Large intestine (tissue), 3 donors: ENCODE data around the gene CDH2. TPM values are rescaled to one million over a fixed set of nuclear protein-coding genes. Genes with fewer than 3 reads are reported as not detected.

Experiments used
- DNase-seq, 2 donors: peaks; one replicate each; pipeline versions ENCODE4 v3.0.0 to v3.0.0-alpha.2; 2013
- H3K27ac ChIP-seq: one replicate; pipeline ENCODE4 v1.5.1; 2013; ENCODE audit warnings: low read length
- H3K27me3 ChIP-seq: 2 replicates; pipeline ENCODE4 v1.6.1; 2013; ENCODE audit warnings: low read length; ENCODE audit not compliant: control insufficient read depth, insufficient read depth
- H3K36me3 ChIP-seq: 2 replicates; pipeline ENCODE4 v1.6.1; 2013; ENCODE audit warnings: low read length; ENCODE audit not compliant: control insufficient read depth, insufficient read depth
- H3K4me1 ChIP-seq: one replicate; pipeline ENCODE4 v1.6.1; 2013; ENCODE audit warnings: low read length; ENCODE audit not compliant: control insufficient read depth, insufficient read depth
- H3K4me3 ChIP-seq: one replicate; pipeline ENCODE4 v1.5.1; 2013; ENCODE audit warnings: low read length
- H3K9me3 ChIP-seq: one replicate; pipeline ENCODE4 v1.6.1; 2013; ENCODE audit warnings: mild to moderate bottlenecking, low read depth, low read length, moderate library complexity; ENCODE audit not compliant: control insufficient read depth
- WGBS: methylation state at CpG from one replicate; pipeline ENCODE4 v1.1.5; 2013; ENCODE audit warnings: low lambda C conversion rate; ENCODE audit not compliant: insufficient coverage; 5-methylcytosine and 5-hydroxymethylcytosine counted together
- polyA plus RNA-seq: library from polyadenylated mRNA; unstranded; fragments of 120-200 nt; gene quantifications from one replicate; pipeline ENCODE4 v1.2.1, GENCODE V29; 2013

Gene CDH2
- polyA plus RNA-seq, 1 donor: 14.2 TPM

DNA sequence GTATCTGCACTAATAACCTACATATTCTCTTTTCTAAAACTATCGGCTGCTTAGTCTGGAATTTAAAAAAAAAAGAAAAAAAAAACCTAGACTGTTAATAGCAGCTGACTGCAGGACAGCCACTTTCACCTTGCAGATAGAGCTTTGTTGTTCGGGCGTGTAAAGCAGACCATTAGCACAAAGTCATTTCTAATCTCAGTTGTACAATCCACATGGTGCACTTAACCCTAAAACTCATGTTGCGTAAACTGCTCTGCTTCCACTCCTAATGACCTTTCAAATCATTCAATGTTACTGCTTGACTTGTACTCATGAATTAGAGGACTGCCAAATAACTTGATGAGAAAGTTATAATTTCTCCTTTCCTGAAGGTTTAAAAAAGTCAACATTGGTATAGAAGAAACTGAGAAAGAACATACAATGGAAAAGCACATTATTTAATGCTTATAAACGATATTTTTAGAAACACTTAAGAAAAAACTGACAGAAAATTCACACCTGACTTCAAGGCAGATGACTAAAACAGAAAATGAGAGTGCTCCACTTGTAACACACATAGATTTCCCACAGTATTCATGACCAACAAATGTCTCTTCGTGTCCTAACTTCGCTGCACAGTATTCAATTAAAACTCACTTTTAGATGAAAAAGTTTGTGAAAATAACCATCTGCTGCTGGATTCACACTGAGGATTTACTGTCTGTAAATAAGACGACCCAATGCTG lies 2.6 kb downstream of the CDH2 start:
- H3K9me3 ChIP-seq: peaks cover 5% of the 10 kb centered on the region
- no peaks in the 10 kb centered on the region for H3K36me3 ChIP-seq
- WGBS: 13% methylated on average over 3 of the region's 8 CpGs
- H3K27ac ChIP-seq: no peak overlapping the region
- no peak overlapping the region for H3K4me3 ChIP-seq
- peaks cover 27% of the 10 kb centered on the region for H3K27me3 ChIP-seq
- peak in 1 of 2 donors; percentile 34 for DNase-seq
- peaks cover 7% of the 10 kb centered on the region for H3K4me1 ChIP-seq

DNA sequence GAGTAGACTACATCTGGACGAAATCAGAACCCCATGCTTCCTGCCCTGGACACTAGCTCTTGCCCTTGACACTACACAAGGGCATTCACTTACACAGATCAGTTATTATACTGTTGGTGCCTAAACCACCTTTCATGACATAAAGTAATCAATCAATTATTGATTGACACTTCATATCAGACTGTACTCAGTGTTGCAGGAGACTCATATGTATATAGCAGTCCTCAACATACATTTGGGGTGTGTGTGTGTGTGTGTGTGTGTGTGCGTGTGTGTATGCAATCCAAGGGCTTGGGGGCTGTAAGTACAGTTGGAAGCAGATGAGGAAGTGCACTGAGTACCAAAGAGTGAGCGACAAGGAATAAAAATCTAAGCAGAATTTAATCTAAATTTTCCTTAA lies 5.1 kb downstream of the CDH2 start:
- peaks cover 5% of the 10 kb centered on the region for H3K9me3 ChIP-seq
- no peak overlapping the region for H3K4me3 ChIP-seq
- no peak for DNase-seq
- H3K4me1 ChIP-seq: peaks cover 17% of the 10 kb centered on the region
- no peaks in the 10 kb centered on the region for H3K36me3 ChIP-seq
- H3K27ac ChIP-seq: no peak overlapping the region
- WGBS: 100% methylated on average over 2 of the region's 3 CpGs
- peaks cover 20% of the 10 kb centered on the region for H3K27me3 ChIP-seq

DNA sequence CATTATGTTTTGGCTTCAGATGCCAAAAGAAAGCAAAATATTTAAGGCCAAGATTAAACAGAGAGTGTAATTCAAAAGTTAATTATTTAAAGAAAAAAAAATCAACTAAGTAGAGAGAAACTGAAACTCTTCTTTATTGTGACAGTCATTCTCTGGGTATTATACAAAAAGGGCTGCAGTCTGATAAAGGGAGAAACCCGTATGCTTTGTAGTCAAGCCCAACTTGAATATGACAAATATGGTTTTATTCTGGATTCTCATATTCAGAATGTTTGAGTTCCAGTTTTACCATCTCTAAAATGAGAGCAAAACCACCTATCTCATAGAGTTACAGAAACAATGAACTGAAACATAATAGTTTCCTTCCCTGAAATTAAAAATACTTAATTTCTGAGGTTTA lies 8.2 kb downstream of the CDH2 start:
- no CpG with 5 or more reads among the region's 1 CpG for WGBS
- Histone ChIP-seq H3K27ac (peak overlapping the region; percentile 71), H3K4me1 (peaks cover 10% of the 10 kb centered on the region), H3K4me3 (no peak overlapping the region), H3K36me3 (no peaks in the 10 kb centered on the region), H3K27me3 (no peaks in the 10 kb centered on the region), H3K9me3 (no peaks in the 10 kb centered on the region)
- DNase-seq: no peak

DNA sequence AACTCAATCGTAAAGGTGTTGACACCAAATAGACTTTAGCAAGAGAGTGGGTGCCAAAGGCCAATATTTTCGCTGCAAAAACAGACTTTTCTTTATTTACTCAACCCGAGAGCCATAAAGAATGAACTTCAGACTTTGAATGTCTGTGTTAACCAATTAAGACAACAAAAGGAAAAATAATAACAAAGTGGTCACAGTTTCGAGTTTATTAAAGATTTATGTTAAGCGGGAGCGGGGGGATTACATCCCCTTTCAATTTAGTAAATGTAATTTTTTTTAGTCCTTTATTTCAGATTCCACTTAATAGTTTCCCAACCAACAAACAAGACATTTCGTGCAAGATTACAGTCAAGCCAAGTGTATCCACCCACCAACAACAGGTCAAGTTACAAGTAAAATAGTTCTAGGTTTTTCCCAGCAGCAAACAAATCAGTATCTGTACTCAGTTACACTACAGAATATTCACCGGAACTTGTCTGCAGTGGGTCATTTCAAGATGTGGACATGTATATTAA lies 9.0 kb downstream of the CDH2 start:
- H3K4me3 ChIP-seq: peak overlapping the region; percentile 9
- no peaks in the 10 kb centered on the region for H3K27me3 ChIP-seq
- H3K36me3 ChIP-seq: no peaks in the 10 kb centered on the region
- 35% methylated on average over 6 of the region's 8 CpGs for WGBS
- no peaks in the 10 kb centered on the region for H3K9me3 ChIP-seq
- H3K4me1 ChIP-seq: peaks cover 10% of the 10 kb centered on the region
- DNase-seq: peak; percentile 40 to 85
- peak overlapping the region; percentile 71 for H3K27ac ChIP-seq

DNA sequence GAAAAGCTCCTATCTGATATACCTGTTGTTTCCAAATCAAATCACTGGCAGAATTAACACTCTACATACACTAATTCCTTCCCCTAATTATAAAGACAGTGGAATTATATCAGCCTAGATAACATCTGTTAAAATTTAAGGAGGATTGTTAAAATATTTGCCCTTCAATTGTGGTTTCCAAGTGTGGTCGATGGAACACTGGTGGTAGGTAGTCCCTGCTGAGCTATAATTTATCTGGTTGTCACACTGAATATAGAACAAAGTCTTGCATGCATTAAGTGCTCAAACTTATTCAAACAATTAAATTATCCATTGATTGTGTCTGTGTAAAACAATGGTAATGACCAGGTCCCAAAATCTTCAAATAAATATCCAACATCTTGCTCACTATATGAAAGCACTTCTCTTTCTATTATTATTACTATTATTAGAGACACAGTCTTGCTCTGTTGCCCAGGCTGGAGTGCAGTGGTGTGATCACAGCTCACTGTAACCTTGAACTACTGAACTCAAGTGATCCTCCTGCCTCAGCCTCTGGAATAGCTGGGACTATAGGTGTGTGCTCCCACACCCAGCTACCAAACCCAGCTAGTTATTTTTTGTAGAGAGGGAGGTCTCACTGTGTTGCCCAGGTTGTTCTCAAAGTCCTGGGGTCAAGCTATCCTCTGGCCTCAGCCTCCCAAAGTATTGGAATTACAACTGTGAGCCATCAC lies 12.0 kb downstream of the CDH2 start:
- DNase-seq: no peak
- no peak overlapping the region for H3K27ac ChIP-seq
- no CpG with 5 or more reads among the region's 1 CpG for WGBS
- no peaks in the 10 kb centered on the region for H3K36me3 ChIP-seq
- H3K4me1 ChIP-seq: peaks cover 20% of the 10 kb centered on the region
- H3K9me3 ChIP-seq: no peaks in the 10 kb centered on the region
- H3K4me3 ChIP-seq: no peak overlapping the region
- H3K27me3 ChIP-seq: no peaks in the 10 kb centered on the region

DNA sequence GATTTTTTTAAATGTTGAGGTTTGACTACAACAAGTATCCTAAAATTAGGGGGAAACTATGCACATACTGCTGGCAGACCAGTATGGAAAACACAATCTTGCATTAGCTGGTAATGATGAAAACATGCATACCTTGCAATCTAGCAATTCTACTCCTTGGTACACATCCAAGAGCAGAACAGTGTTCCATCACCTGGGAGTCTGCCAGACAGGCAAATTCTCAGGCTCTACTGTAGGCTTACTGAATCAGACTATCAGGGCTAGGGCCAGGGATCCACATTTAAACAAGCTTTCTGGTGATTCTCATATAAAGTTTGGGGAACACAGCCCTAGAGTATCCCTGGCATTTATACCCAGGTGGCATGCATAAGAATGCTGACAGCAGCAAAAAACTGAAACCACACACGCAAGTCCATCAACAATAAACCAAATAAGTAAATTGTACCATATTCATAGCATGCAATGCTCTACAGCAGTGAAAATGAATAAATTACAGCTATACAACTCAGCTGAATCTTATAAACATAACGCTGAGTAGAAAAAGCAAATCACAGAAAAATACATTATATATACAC lies 13.6 kb downstream of the CDH2 start:
- peaks cover 24% of the 10 kb centered on the region for H3K4me1 ChIP-seq
- no peak for DNase-seq
- H3K4me3 ChIP-seq: no peak overlapping the region
- no peak overlapping the region for H3K27ac ChIP-seq
- no peaks in the 10 kb centered on the region for H3K27me3 ChIP-seq
- H3K9me3 ChIP-seq: no peaks in the 10 kb centered on the region
- 100% methylated on average over 1 of the region's 2 CpGs for WGBS
- H3K36me3 ChIP-seq: no peaks in the 10 kb centered on the region

DNA sequence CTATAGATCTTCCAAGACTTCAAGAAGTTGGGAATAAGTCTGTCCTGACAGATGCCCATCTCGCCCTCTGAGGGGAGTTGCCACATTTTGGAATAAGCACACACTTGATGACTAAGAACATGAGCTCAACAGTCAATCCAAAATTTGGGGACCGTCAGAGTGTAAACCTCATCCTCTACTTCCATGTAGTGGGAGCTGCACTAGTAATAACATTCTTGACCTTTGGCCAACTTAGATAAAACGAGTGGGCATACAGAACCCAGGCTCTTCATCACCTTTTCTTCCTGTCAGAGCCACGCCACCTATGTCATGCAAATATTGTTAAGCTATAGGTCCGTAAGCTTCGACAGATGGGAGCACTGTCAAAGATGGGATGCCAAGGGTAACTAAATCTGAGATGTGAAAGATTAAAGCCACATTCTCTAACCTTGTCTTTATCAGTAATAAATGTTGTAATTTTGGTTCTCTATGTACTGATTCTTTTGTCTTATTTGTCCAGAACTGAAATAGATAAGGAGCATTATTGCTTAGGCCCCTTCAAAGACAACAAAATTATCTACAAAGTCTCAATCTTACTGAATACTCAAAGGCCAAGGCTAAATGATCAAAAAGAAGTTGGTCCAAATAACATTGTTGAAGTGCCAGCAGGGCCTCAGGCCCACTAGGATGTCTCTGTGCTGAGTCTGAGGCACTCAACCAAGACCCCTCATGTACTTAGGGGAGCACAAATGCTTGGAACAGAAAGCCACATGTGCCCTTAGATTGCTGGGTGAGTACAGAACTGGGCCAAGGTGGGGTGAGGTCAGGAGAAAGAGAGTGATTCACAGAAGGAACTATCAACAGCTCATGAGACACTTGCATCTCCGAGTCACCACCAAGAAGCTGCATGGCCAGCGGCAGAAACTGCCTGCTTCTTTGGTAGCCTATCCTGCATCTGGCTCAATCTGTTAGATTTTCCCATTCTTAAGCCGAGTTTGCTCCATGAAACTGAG lies 15.0 kb downstream of the CDH2 start:
- H3K36me3 ChIP-seq: no peaks in the 10 kb centered on the region
- H3K9me3 ChIP-seq: no peaks in the 10 kb centered on the region
- no peaks in the 10 kb centered on the region for H3K27me3 ChIP-seq
- H3K4me1 ChIP-seq: peaks cover 20% of the 10 kb centered on the region
- WGBS: no CpG with 5 or more reads among the region's 9 CpGs
- no peak for DNase-seq
- H3K27ac ChIP-seq: no peak overlapping the region
- H3K4me3 ChIP-seq: no peak overlapping the region

DNA sequence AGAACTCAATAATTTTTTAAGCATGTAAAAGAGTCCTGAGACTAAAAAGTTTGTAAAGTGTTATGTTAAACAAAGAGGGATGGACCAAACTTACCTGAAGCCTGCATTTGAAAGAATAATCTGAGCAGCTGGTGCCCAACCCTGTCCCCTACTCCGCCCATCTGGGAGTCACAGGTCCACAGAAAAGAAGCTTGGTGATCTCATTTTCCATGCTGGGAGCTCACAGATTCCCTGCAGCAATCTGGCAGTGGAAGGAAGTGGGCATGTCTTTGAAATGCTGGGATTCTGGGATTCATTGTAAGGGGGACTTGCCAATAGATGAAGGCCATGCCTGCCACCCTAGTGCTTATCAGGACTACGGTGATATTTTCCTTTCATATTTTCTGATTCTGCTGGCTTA lies 17.9 kb downstream of the CDH2 start:
- H3K4me3 ChIP-seq: no peak overlapping the region
- H3K36me3 ChIP-seq: no peaks in the 10 kb centered on the region
- H3K27me3 ChIP-seq: no peaks in the 10 kb centered on the region
- DNase-seq: peak in 1 of 2 donors; percentile 48
- H3K4me1 ChIP-seq: peaks cover 24% of the 10 kb centered on the region
- WGBS: no CpG with 5 or more reads among the region's 2 CpGs
- no peaks in the 10 kb centered on the region for H3K9me3 ChIP-seq
- peak overlapping the region; percentile 37 for H3K27ac ChIP-seq

DNA sequence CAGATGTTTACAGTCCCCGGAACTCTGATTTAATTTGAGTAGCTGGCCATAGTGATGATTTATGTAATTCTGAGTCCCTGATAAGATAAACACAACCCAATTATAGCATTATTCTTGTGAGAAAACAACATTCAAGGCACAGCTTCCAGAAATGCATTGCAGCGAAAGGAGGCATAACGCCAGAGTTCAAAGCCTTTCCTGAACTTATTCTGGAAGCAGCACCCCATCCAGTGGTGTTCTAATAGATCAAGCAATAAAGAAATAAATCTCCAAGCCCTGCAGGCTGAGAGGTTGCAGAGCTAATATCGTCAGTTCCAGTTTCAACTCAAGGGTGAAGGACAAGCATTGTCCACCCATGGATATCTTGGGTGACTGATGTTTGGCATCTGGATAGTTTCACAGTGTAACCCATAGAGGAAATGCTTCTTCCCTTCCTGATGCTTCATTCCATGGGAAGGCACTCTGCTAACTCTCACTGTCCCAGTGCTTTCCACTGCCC lies 18.8 kb downstream of the CDH2 start:
- WGBS: no CpG with 5 or more reads among the region's 4 CpGs
- H3K4me1 ChIP-seq: peaks cover 24% of the 10 kb centered on the region
- H3K36me3 ChIP-seq: no peaks in the 10 kb centered on the region
- no peaks in the 10 kb centered on the region for H3K27me3 ChIP-seq
- DNase-seq: no peak
- no peaks in the 10 kb centered on the region for H3K9me3 ChIP-seq
- no peak overlapping the region for H3K4me3 ChIP-seq
- H3K27ac ChIP-seq: no peak overlapping the region
